Suprapubic skin (tissue), 3 donors: Measurements from ENCODE around the gene PSMD11.

ENCODE experiments used
- EP300 ChIP-seq: sonication (generic); formaldehyde crosslinking; IDR thresholded peaks from one replicate; pipeline ENCODE4 v1.6.1; 2017; ENCODE audit warnings: antibody characterized with exemption
- POLR2A ChIP-seq, 2 donors: fragments of 450-650 bp; IDR thresholded peaks; one replicate each; pipeline ENCODE4 v1.6.1; 2017; ENCODE audit warnings: antibody characterized with exemption in 2 of 2, mild to moderate bottlenecking in 2 of 2, moderate library complexity in 2 of 2
- TF ChIP-seq, protein P1 (sequence below), 2 donors: fragments of 200-600 bp in 1 of 2; fragments of 450-650 bp in 1 of 2; sonication (generic) in 1 of 2; IDR thresholded peaks; one replicate each; pipeline ENCODE4 v1.5.1; 2016 to 2019; ENCODE audit warnings: antibody characterized with exemption in 2 of 2, mild to moderate bottlenecking in 1 of 2, moderate library complexity in 1 of 2

GRCh38 chr17:32488177-32488542 is 43.9 kb downstream of the PSMD11 start:
- TF ChIP-seq, protein P1, sequence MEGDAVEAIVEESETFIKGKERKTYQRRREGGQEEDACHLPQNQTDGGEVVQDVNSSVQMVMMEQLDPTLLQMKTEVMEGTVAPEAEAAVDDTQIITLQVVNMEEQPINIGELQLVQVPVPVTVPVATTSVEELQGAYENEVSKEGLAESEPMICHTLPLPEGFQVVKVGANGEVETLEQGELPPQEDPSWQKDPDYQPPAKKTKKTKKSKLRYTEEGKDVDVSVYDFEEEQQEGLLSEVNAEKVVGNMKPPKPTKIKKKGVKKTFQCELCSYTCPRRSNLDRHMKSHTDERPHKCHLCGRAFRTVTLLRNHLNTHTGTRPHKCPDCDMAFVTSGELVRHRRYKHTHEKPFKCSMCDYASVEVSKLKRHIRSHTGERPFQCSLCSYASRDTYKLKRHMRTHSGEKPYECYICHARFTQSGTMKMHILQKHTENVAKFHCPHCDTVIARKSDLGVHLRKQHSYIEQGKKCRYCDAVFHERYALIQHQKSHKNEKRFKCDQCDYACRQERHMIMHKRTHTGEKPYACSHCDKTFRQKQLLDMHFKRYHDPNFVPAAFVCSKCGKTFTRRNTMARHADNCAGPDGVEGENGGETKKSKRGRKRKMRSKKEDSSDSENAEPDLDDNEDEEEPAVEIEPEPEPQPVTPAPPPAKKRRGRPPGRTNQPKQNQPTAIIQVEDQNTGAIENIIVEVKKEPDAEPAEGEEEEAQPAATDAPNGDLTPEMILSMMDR (IDR thresholded peaks at IDR 0.05), result no peak
- TF ChIP-seq POLR2A (IDR thresholded peaks at IDR 0.05) (no peak), EP300 (no peak)
